ENCODE measurements around the gene MAP2K2.

DNA sequence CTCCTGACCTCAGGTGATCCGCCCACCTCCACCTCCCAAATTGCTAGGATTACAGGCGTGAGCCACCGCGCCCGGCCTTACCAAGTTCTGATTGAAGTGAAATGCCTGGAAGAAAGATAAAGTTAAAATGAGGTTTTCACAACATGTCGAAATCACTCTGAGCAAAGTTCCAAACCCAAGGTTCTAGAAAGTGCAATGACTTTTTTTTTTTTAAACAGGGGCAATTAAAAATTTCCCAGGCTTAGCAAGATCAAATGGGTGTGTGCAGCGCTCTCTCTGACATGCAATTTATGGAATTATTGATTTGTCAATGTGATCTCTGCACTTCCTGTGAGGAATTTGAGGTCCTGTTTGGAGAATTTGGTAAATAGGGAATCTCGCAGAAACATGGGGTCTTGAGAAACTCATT is 12.8 kb upstream of the MAP2K2 start:
- TF ChIP-seq, protein P1, sequence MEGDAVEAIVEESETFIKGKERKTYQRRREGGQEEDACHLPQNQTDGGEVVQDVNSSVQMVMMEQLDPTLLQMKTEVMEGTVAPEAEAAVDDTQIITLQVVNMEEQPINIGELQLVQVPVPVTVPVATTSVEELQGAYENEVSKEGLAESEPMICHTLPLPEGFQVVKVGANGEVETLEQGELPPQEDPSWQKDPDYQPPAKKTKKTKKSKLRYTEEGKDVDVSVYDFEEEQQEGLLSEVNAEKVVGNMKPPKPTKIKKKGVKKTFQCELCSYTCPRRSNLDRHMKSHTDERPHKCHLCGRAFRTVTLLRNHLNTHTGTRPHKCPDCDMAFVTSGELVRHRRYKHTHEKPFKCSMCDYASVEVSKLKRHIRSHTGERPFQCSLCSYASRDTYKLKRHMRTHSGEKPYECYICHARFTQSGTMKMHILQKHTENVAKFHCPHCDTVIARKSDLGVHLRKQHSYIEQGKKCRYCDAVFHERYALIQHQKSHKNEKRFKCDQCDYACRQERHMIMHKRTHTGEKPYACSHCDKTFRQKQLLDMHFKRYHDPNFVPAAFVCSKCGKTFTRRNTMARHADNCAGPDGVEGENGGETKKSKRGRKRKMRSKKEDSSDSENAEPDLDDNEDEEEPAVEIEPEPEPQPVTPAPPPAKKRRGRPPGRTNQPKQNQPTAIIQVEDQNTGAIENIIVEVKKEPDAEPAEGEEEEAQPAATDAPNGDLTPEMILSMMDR (conservative IDR thresholded peaks at IDR 0.05; ENCODE audit: low read depth, low read length): no peak
- no peak for TF ChIP-seq EZH2 (IDR thresholded peaks at IDR 0.05; ENCODE audit: borderline replicate concordance, low read depth, low read length, poor library complexity, severe bottlenecking)
